ENCODE data around the gene JAKMIP2. TPM values are rescaled to one million over a fixed set of nuclear protein-coding genes. Genes with fewer than 3 reads are reported as not detected.
"Not testable (repeated sequence)": the region's sequence is repeated elsewhere in the genome, so short reads cannot be mapped to it uniquely, and the experiment has no call there.

The JAKMIP2 gene
- total RNA-seq, 1 donor from 2014 or later = 6.0 TPM

DNA sequence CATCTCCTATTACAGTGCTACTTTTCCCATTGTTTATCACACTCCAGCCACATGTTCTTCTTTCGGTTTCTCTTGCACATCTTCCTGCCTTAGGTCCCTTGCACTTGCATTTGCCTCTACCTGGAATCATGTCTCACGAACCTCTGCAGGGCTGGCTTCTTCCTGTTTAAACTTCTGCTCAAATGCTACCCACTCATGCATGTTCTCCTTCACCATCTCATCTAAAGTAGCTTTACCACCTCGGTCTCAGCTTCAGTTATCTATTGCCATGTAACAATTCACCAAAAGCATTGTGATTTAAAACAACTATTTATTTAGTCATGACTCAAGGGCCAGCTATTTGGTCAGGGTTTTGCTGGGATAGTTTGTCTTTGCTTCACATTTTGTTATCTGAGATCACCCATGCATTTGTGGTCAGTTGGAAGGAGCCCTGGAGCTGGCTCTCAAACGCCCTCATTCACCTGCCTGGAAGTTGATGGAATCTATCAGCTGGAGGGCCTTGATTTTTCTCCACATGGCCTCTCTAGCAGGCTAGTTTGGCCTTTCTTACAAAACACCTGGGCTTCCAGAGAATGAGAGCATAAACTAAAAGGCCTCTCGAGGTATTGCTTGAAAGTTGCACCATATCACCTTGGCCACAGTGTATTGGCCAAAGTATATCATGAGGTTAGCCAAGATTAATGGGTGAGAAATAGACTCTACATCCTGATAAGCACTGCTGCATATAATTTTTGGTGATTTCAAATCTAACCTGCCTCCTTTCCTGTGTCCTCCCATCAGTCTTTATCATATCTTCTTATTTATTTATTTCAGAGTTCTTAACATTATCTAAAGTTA is 27.5 kb upstream of the JAKMIP2 start:
- Mint-ChIP-seq H3K36me3 (ENCODE audit: insufficient read depth) (peaks cover 2% of the 10 kb centered on the region), H3K27ac (no peak overlapping the region), H3K4me3 (ENCODE audit: low read depth) (no peak overlapping the region), H3K4me1 (ENCODE audit: low read depth) (no peaks in the 10 kb centered on the region), H3K27me3 (no peaks in the 10 kb centered on the region), H3K9me3 (ENCODE audit: low read depth) (no peaks in the 10 kb centered on the region)
- DNase-seq (ENCODE audit: low spot score, unreplicated experiment) = no peak
- TF ChIP-seq, protein P1, sequence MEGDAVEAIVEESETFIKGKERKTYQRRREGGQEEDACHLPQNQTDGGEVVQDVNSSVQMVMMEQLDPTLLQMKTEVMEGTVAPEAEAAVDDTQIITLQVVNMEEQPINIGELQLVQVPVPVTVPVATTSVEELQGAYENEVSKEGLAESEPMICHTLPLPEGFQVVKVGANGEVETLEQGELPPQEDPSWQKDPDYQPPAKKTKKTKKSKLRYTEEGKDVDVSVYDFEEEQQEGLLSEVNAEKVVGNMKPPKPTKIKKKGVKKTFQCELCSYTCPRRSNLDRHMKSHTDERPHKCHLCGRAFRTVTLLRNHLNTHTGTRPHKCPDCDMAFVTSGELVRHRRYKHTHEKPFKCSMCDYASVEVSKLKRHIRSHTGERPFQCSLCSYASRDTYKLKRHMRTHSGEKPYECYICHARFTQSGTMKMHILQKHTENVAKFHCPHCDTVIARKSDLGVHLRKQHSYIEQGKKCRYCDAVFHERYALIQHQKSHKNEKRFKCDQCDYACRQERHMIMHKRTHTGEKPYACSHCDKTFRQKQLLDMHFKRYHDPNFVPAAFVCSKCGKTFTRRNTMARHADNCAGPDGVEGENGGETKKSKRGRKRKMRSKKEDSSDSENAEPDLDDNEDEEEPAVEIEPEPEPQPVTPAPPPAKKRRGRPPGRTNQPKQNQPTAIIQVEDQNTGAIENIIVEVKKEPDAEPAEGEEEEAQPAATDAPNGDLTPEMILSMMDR (IDR thresholded peaks at IDR 0.05; ENCODE audit: unreplicated experiment) = no peak

DNA sequence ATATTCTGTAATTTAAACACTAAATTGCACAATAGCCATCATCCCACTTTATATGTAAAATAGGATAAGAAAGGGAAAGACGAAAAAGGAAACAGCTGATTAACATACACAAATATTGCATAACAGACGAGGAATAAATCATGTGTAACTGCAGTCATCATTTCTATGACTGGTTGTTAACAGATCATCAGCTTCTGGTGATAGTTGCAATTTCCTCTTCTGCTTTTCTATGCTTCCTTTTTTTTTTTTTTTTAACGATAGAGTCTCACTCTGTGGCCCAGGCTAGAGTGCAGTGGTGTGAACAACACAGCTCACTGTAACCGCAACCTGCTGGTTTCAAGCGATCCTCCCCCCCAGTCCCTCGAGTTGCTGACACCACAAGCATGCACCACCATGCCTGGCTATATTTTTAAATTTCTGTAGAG is 22.5 kb upstream of the JAKMIP2 start:
- TF ChIP-seq, protein P1 (IDR thresholded peaks at IDR 0.05; ENCODE audit: unreplicated experiment) = no peak
- no peak for DNase-seq (ENCODE audit: low spot score, unreplicated experiment)

DNA sequence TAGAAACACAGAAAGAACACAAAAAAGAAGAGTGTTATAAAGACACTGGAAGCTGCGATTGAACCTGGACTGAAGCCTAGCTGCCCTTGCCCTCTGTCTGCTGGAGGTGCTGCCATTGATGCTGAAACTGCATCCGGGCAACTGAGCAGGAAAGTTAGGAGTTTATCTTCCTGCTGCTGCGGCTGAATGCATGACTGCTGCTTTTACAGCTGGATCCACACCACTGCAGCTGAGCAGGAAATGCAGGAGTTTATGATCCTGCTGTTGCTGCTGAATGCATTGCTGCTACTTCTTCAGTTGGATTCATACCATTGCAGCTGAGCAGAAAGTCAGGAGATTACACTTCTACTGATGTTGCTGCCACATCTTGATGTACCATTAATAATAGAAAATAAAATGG is 21.8 kb upstream of the JAKMIP2 start:
- TF ChIP-seq, protein P1 (IDR thresholded peaks at IDR 0.05; ENCODE audit: unreplicated experiment) = no peak
- no peaks in the 10 kb centered on the region for H3K9me3 Mint-ChIP-seq (ENCODE audit: low read depth)
- DNase-seq (ENCODE audit: low spot score, unreplicated experiment) = no peak
- no peaks in the 10 kb centered on the region for H3K36me3 Mint-ChIP-seq (ENCODE audit: insufficient read depth)
- H3K27me3 Mint-ChIP-seq = no peaks in the 10 kb centered on the region
- H3K27ac Mint-ChIP-seq = no peak overlapping the region
- no peaks in the 10 kb centered on the region for H3K4me1 Mint-ChIP-seq (ENCODE audit: low read depth)
- H3K4me3 Mint-ChIP-seq (ENCODE audit: low read depth) = no peak overlapping the region

More for the DNA sequence above, 22.5 kb upstream of the JAKMIP2 start:
- no peak overlapping the region for H3K27ac Mint-ChIP-seq
- no peaks in the 10 kb centered on the region for H3K4me1 Mint-ChIP-seq (ENCODE audit: low read depth)
- H3K4me3 Mint-ChIP-seq (ENCODE audit: low read depth) = no peak overlapping the region
- no peaks in the 10 kb centered on the region for H3K9me3 Mint-ChIP-seq (ENCODE audit: low read depth)
- H3K36me3 Mint-ChIP-seq (ENCODE audit: insufficient read depth) = no peaks in the 10 kb centered on the region
- H3K27me3 Mint-ChIP-seq = no peaks in the 10 kb centered on the region

DNA sequence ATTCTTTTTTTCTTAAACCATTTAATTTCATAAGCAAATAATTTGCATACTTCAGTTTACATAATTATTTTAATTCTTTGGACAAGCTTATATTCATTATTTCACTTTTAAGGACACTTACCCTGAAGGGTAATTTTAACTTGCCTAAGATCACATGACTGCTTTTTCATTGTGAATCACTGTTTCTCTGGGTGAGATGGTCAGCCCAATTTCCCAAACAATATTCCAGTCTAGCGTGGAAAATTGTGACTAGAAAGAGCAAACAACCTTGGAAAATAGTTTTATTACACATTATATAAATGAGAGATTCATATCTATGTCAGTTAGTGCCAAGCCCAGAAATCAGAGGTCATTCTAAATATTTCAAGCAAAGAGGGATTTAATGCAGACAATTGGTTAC is 21.4 kb upstream of the JAKMIP2 start:
- no peak overlapping the region for H3K4me3 Mint-ChIP-seq (ENCODE audit: low read depth)
- no peaks in the 10 kb centered on the region for H3K36me3 Mint-ChIP-seq (ENCODE audit: insufficient read depth)

DNA sequence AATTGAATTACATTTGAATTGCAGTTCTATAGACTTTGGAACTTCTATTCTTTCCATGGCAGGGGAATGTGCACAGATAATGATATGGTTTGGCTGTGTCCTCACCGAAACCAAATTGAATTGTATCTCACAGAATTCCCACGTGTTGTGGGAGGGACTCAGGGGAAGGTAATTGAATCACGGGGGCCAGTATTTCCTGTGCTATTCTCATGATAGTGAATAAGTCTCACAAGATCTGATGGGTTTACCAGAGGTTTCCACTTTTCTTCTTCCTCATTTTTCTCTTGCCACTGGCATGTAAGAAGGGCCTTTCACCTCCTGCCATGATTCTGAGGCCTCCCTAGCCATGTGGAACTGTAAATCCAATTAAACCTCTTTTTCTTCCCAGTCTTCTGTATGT is 20.6 kb upstream of the JAKMIP2 start:
- DNase-seq (ENCODE audit: low spot score, unreplicated experiment); H3K27me3 Mint-ChIP-seq; H3K27ac Mint-ChIP-seq; H3K4me3 Mint-ChIP-seq (ENCODE audit: low read depth); H3K4me1 Mint-ChIP-seq (ENCODE audit: low read depth); H3K9me3 Mint-ChIP-seq (ENCODE audit: low read depth); H3K36me3 Mint-ChIP-seq (ENCODE audit: insufficient read depth): not testable (repeated sequence)

More for the DNA sequence above, 21.4 kb upstream of the JAKMIP2 start:
- TF ChIP-seq, protein P1 (IDR thresholded peaks at IDR 0.05; ENCODE audit: unreplicated experiment) = no peak
- H3K9me3 Mint-ChIP-seq (ENCODE audit: low read depth) = no peaks in the 10 kb centered on the region
- no peaks in the 10 kb centered on the region for H3K27me3 Mint-ChIP-seq
- DNase-seq (ENCODE audit: low spot score, unreplicated experiment) = no peak
- no peaks in the 10 kb centered on the region for H3K4me1 Mint-ChIP-seq (ENCODE audit: low read depth)
- no peak overlapping the region for H3K27ac Mint-ChIP-seq

DNA sequence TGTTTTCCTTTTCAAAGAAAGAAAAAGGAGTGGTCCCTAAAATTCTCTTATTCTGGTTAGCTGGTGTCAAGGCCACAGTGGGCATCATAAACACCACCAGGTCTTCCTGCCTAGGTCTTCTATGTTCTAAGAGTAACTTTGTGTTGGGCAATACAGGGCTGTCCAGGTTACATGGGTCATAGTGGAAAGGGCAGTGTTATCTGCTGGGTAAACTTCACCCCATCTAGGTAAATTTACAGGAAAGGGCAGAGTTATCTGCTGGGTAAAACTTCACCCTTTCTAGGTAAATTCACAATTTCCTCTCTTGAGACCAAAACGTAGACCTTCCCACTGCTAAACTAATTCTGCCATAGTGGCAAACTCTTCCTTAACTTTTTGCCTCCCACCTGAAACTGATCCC is 18.9 kb upstream of the JAKMIP2 start:
- H3K27ac Mint-ChIP-seq = no peak overlapping the region
- no peak for DNase-seq (ENCODE audit: low spot score, unreplicated experiment)
- no peaks in the 10 kb centered on the region for H3K36me3 Mint-ChIP-seq (ENCODE audit: insufficient read depth)
- TF ChIP-seq, protein P1 (IDR thresholded peaks at IDR 0.05; ENCODE audit: unreplicated experiment) = no peak
- H3K9me3 Mint-ChIP-seq (ENCODE audit: low read depth) = no peaks in the 10 kb centered on the region
- H3K4me1 Mint-ChIP-seq (ENCODE audit: low read depth) = no peaks in the 10 kb centered on the region
- H3K4me3 Mint-ChIP-seq (ENCODE audit: low read depth) = no peak overlapping the region
- no peaks in the 10 kb centered on the region for H3K27me3 Mint-ChIP-seq

Data from progenitor cell of endocrine pancreas (in vitro differentiated cells).